Stimulated activated CD8-positive, alpha-beta memory T cell treated with anti-CD3 and anti-CD28 coated beads, Interleukin-4, amount 100 ng/mL, for 1 hour (primary cell): ENCODE results near the gene ARHGEF11.
"Not testable (repeated sequence)": the region's sequence is repeated elsewhere in the genome, so short reads cannot be mapped to it uniquely, and the experiment has no call there.

Source experiments
- DNase-seq, 2 donors: peaks; one replicate each; pipeline ENCODE4 v3.0.0-alpha.2; 2020; ENCODE audit warnings: low read depth in 2 of 2, low spot score in 1 of 2

The ARHGEF11 gene

DNA sequence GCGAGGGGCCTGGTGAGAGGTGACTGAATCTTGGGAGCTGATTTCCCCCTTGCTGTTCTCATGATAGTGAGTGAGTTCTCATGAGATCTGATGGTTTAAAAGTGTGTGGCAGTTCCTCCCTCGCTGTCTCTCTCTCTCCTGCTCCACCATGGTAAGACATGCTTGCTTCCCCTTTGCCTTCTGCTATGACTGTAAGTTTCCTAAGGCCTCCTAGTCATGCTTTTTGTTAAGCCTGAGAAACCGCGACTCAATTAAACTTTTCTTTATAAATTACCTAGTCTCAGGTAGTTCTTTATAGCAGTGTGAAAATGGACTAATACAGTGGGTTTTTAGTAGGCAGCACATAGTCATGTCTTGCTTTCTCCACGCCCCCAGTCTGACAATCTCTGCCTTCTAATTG, 10.2 kb upstream of the ARHGEF11 start:
- DNase-seq, result not testable (repeated sequence)

DNA sequence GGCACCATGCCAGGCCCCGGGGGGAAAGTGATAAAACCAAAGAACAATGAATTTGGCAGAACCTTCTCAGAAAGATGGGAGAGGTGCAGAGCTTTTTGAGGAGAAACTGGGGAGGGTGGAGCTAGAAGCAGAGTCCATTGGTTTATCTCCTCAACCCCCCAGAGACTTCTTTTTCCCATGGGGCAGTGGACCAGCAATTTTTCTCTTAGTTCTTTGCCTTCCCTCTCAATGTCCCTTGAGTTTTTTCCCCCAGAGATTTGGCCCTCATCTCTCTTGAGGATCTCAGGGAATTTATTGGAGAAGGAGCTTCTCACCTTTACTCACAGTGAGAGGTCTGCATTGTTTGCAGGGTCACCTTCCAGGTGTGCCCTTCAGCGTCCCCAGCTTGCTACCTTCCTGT, 5.3 kb upstream of the ARHGEF11 start:
- no peak for DNase-seq

DNA sequence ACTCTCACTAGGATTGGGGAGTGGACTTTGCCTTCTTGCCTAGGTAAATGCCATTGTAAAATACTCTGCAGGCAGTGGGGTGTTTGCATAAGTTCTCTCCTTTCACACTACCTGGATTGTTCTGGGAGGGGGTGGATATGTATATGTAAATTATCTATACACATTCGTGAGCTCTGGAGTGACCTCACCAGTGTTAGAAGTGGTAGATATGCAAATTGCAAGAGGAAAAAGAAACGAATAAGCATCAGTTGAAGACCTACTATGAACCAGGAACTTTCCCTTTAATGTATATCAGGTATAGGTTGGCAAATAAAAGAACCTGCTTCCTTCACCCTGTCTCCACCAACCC, 1.5 kb upstream of the ARHGEF11 start:
- DNase-seq, result no peak

DNA sequence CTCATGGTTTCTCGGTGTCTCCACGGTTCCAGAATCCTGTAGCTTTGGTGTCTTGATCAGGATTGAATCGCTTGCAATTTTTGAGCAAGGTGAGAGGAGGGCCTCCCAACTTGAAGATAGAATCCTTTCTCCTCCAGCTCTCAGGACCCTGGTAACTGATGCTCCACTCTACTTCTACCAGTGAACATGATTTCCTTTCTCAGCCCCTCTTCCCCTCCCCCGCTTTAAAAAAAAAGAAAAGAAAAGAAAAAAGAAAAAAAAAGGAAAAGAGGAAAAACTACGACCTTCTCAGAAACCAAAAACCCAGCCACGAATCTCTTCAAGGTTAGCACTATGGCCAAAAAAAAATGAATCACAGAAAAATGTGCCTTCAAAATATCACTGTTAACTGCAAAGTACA, 1.2 kb downstream of the ARHGEF11 start:
- DNase-seq, result no peak

DNA sequence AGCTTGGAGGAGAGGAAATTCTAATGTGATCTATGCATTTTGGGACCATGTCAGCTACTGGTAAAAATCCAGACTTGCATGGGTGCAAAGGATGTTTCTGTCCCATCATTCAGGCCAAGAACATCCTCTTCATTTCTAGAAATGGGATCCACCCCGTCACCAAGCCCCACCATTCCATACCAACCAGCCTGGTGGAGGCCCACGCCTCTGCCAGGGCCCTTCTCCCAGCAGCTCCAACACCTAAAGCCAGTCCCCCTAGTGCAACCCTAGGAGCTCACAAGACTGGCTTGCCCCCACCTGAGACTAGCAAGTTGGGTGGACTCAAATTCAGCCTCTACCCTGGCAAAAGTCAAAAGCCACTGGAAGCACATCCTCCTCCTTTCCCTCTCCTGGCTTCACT, 1.9 kb downstream of the ARHGEF11 start:
- no peak for DNase-seq

DNA sequence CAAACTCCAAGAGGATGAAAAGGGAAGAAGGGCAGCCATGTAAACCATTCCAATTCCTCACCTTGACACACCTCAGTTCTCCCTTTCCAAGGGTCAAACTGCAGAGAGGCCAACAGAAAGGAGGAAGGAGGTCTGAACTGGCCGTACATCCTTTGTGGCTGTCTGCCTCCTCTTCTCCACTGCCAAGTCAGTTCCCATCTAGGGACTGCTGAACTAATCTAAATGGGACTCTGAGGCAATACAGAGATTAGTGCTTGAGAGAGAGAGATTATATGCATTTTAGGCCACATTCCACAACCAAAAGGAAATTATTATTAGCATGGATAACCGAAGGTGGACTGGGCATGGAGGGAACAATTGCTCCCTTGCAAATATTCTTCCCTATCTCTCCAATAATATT, 2.7 kb downstream of the ARHGEF11 start:
- DNase-seq, result no peak

DNA sequence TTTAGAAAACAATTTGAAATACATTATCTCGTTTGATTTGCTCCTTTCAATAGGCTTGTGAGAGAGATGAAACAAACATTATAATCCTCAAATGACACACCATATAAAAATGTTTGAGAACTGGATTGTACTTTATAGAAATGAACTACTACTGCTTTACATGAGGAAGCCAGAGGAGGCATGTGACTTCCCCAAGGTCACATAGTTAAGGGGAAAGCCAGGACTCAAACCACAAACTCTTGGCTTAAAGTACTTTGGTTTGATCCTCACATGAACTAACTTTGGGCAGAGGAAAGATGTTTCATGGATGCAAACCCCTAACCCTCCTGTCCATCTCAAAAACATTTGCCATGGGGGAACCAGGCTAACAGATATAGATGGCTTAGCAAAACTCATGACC, 4.7 kb downstream of the ARHGEF11 start:
- DNase-seq, result no peak

DNA sequence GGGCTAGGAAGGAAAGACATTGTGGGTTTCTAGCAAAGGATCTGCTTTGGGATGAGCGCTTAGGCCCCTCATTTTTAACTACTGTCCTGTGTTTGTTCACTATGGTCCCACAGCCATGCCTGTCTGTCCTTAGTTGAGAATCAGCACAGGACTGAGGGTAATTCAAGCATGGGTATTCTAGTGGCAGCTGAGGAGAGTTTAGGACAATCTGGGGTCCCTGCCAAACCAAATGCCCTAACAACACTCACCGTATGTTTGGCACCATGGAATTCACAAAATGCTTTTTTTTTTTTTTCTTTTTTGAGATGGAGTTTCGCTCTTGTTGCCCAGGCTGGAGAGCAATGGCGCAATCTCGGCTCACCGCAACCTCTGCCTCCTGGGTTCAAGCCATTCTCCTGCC, 10.4 kb downstream of the ARHGEF11 start:
- DNase-seq, result no peak

DNA sequence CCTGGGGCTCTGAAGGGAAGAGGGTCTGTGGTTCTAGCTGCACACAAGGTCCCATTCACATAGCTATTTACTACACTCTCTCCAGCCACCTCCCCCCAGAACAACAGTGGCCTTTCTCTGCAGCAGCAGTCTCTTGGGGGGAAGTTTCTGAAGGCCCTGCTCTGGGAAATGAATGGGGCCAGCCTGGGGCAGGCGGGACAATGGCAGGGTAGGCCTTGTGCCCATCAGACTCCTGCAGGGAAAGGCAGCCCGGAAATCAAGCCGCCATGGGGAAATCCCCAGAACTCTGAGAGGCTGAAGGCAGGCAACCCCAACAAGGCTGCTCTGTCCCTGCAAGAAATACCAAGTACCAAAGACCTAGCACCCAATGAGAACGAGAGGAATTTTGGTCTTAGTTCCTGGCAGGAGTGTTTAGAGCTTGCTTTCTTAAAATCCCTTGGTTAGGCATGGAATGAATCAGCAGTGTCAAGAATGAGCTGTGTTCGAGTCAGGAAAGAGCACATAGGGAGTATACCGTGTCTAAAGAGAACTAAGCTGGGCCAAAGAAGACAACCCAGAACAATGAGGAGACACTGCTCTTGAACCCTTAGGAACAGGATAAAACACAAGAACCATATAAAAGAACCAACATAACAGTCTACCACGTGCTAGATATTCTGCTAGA, 11.3 kb downstream of the ARHGEF11 start:
- no peak for DNase-seq

DNA sequence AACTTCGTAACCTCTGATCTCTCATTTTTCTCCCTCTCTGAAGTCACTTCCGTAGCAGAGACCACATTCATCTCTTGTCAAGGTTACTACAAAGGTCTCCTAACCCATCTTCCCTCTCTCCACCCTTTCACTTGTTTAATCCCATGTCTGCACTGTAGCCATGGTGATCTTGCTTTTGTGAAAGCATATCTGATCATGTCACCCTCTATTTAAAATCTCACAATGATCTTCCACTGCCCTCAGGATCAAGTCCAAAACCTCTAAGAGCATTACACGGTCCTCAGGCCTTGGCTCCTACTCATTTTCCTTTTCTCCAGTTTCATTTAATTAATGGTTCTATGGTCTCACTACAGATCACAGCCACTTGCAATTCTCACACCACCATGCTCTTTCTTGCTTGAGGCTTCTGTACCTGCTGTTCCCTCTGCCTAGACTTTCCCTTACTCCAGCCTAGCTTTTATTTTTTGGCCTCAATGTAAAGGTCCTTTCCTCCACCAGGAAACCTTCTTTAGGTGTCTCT, 12.1 kb downstream of the ARHGEF11 start:
- DNase-seq, result no peak

DNA sequence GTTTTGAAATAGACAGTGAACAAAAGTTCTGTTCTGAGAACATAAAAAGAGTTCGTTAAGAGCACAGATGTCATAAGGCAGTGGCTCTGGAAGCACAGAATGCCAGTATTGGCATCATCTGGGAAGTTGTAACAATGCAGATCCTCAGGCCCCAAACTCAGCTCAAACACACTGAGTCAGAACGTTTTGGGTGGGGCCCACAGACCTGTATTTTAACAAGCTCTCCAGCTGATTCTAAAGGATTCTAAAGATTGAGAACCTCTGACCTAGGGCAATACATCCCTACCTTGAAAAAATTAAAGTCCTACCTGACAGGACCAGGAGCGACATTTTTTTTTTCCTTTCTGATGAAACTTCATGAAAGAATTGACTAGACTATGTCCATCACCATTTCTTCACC, 13.2 kb downstream of the ARHGEF11 start:
- DNase-seq, result no peak

DNA sequence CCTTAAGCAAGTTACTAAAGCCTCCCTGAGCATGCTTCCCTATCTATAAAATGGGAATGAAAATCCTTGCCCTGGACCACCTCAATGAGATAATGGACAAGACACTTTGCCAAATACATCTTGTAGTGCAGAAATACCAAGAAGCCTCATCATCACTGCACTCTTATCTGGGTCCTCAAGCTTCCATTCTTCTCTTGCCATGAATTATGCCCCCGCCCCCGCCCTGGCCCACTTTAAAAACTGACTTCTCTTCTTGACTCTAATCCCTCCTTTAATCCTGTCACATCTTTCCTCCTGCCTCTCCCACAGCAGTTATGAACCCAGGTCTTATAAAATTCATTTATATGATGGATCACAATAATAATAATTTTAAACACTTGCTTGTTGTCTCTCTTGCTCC, 14.8 kb downstream of the ARHGEF11 start:
- DNase-seq, result no peak

DNA sequence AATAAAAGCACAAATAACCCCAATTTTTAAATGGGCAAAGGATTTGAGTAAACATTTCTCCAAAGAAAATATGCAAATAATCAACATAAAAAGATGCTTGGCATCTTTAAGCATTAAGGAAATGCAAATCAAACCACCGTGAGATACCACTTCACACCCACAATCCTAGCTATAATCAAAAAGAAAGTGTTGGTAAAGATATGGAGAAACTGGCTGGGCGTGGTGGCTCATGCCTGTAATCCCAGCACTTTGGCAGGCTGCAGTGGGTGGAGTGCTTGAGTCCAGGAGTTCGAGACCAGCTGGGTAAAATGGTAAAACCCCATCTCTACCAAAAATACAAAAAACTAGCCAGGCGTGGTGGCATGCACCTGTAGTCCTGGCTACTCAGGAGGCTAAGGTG, 16.9 kb downstream of the ARHGEF11 start:
- DNase-seq, result no peak

DNA sequence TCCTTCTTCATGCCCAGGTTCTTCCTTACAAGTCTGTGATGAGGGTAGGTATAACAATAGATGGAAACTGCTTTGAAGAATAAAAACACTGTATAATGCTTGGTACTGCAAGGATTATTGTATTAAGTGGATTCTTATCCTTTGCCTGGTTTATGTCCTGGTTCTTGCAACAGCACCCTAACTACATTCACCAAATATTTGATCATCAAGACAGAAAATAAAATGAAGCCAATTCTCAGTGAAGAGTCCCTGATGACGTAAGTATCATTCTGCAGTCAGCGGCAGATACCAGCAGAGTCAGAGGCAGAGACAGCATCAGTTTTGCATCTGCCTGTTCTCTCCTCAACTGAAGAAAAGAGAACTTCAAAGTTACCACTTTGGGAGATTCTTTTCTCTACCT, 19.7 kb downstream of the ARHGEF11 start:
- DNase-seq, result no peak

DNA sequence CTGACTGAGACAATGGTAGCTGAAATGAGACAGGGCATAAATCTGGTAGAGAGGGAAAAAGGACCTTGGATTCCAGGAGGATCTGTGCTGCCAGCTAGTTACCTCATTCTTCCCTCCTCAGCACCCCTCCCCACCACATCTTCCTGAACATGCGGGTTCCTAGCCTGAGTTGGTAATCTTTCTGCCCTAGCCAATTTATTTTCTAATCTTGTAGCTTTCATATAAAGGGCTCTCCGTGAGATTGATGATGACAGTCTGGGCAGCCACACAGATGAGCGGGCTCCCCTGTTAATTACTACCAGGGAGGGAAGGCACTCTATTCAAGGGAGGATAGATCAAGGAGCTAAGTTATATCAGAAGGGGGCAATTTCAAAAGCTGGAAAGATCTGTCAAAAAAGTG, 20.2 kb downstream of the ARHGEF11 start:
- no peak for DNase-seq

DNA sequence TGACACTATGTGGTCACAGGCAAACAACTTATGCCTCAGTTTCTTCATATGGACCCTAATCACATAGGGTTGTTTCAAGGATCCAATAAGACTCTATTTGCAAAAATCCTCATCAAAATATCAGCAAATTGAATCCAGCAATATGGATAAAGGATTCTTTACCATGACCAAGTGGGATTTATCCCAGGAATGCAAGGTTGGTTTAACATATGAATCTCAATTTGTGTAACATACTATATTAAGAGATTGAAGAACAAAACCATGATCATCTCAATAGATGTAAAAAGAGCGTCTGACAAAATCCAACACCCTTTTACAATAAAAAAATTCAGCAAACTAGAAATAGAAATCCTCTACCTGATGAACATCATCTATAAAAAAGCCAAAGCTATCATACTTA, 23.9 kb downstream of the ARHGEF11 start:
- DNase-seq, result no peak

DNA sequence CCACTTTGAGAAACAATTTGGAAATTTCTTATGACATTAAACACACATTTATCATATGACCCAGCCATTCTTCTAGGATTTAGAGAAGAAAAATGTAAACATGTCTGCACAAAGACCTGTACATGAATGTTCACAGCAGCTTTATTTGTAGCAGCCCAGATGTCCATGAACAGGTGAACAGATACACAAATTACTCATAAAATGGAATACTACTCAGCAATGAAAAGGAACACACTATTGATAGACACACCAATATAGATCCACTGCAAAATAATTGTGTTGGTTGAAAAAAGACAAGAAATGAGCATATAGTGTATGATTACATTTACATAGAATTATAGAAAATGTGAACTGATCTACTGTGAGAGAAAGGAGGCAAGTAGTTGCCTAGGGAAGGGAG, 26.1 kb downstream of the ARHGEF11 start:
- no peak for DNase-seq

DNA sequence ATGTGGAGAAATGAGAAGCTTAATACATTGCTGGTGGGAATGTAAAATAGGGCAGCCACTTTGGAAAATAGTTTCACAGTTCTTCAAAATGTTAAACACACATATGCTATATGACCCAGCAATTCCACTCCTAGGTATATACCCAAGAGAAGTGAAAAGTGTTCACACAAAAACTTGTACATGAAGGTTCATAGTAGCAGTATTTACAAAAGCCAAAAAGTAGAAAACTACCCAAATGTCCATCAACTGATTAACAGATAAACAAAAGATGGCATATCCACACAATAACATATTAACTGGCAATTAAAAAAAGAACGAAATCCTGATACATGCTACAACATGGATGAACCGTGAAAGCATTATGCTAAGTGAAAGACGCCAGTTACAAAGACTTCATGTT, 33.7 kb downstream of the ARHGEF11 start:
- no peak for DNase-seq

DNA sequence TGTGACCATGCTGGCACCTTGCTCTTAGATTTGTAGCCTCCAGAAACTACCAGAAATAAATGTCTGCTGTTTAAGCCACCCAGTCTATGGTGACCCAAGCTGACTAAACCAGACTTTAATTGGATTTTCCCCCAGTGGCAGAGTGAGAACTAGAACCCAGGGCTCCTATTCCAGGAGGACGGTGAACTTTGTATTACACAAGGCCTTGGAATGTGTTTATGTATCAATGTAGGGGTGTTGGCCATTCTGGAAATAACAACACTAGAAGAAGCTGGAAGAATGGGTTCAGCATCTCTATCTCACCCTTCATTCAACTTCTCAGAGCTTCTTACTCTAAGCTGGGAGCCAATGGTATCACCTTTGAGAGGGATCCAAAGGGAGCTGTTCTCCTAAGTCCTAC, 37.0 kb downstream of the ARHGEF11 start:
- no peak for DNase-seq

DNA sequence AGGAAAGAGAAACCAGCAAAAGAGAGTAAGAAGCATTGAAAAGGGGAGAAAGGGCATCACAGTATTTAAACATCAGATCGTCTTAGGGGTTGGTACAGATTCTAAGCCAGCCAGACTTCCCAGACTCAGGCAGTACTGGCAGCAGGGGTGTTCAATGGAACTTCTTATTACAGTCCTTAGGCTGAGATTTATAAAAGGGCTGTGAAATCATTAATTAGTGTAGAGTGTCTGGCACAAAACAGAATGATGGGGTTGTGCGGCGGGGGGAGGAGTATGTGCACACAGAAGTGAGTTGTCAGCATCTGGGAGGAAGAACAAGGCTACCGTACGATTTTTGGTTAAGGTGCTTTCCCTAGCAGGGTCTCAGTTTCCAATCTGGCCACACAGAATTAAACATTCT, 38.2 kb downstream of the ARHGEF11 start:
- DNase-seq, result no peak

DNA sequence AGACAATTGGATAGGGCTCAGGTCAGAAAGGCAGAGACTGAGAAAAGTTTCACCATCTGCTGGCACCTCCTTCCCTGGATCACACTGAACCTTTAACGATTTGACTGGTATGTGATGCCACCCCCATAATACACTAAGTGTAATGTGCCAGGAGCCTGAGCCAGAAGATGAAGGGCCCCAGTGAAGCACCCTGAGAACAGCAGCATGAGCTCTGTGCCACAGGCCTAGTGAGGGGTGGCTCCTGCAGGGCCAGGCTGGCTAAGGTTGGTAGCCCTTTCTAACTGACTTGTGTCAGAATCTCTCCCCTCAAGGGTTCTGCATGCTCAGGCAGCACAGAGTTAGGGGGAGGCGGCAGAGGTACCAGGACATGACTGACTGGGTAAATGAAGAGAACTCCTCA, 38.9 kb downstream of the ARHGEF11 start:
- DNase-seq, result no peak

DNA sequence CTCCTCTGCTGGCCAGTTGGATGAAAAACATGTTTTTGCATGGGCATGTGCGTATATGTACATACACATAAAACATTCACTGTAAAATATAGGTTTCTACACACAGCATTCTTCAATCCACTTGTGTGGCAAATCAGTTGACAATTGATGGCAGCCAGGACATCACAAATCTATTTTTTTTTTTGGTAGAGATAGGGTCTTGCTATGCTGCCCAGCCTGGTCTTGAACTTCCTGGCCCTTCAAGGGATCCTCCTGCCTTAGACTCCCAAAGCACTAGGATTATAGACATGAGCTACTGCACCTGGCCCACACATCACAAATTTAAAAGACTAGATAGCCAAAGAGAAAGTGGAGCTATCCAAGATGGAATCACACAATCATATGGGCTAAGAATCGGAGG, 39.6 kb downstream of the ARHGEF11 start:
- DNase-seq, result no peak

DNA sequence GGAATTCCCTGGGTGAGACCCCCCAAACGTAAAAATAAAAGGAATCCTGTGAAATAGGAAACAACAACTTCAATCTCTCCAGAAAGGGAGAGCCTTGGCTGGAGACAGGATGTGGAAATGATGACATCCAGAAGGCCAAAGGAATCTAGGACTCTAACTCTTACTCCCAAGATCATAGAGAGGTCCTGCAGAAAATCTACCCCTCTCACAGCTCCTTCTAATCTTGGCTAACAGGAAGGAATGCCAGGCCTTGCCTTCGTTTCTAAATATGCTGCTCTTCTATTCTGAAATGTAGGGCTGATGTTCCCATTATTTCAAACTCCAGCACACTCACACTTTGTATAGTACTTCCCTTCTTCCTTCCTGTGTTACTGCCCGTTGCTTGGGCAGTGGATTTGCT, 40.7 kb downstream of the ARHGEF11 start:
- no peak for DNase-seq

DNA sequence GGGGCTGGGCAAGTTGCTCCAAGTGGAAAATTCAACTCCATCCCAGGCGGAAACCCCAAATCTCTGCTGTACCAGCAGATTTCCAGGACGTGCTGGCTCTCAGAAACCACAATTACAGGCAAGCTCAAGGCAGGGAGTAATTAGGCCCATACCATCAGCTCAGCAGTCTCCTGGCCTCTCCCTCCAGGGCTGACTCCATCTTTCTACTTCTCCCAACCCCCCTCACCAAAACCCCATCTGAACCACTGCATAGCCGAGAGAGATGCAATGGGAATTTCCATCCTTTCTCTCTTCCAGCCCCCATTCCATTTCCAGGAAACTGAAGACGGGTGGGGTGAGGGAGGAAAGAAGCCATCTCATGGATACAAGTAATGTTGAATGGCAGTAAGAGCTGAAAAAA, 41.2 kb downstream of the ARHGEF11 start:
- no peak for DNase-seq
